Measurements from ENCODE around the gene KHDC4. TPM values are rescaled to one million over a fixed set of nuclear protein-coding genes. Genes with fewer than 3 reads are reported as not detected.
A peak's percentile ranks its signal among the peaks of the same experiment; 100 is the strongest.

KHDC4 gene
- total and polyA plus RNA-seq, 9 of the 15 experiments (the other 6 are each of a cell fraction or from before 2014, with no cell fraction given) = 12.1 to 185 (median 65.6) TPM

- CTCF ChIA-PET (ENCODE audit: low intra/inter-chr PET ratio) = no interaction called here
- TF ChIP-seq, protein P1, sequence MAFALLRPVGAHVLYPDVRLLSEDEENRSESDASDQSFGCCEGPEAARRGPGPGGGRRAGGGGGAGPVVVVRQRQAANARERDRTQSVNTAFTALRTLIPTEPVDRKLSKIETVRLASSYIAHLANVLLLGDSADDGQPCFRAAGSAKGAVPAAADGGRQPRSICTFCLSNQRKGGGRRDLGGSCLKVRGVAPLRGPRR (CRISPR knock-in tag; IDR thresholded peaks at IDR 0.05) = no peak
- TF ChIP-seq ZNF717 (CRISPR knock-in tag; IDR thresholded peaks at IDR 0.05) (no peak), CBFA2T2 (conservative IDR thresholded peaks at IDR 0.05) (peak; percentile 89), MEIS2 (IDR thresholded peaks at IDR 0.05; ENCODE audit: partially characterized antibody) (peak; percentile 64), ZNF316 (IDR thresholded peaks at IDR 0.05) (no peak), MNT (conservative IDR thresholded peaks at IDR 0.05) (peak in 1 of 2 experiments; percentile 39; a peak in 1 of 4 replicates), POLR2G (IDR thresholded peaks at IDR 0.05; ENCODE audit: low read depth, low read length) (no peak), ZBTB17 (CRISPR knock-in tag; IDR thresholded peaks at IDR 0.05) (no peak), PHF20 (IDR thresholded peaks at IDR 0.05; ENCODE audit: partially characterized antibody) (no peak), MED1 (CRISPR knock-in tag; IDR thresholded peaks at IDR 0.05; ENCODE audit: borderline replicate concordance) (no peak), JUND (IDR thresholded peaks at IDR 0.05; ENCODE audit: borderline replicate concordance, low read depth, low read length) (0 out of 2 replicates have a peak, but pooled peaks have one; percentile 10), JUND (tag; IDR thresholded peaks at IDR 0.05; ENCODE audit: borderline replicate concordance, low read depth, low read length) (peak; percentile 24; the same call in 1 of the 3 replicates), POLR2H (tag; IDR thresholded peaks at IDR 0.05; ENCODE audit: low read depth) (no peak), CXXC5 (CRISPR knock-in tag; IDR thresholded peaks at IDR 0.05) (no peak), ETS2 (tag; IDR thresholded peaks at IDR 0.05; ENCODE audit: borderline replicate concordance, poor library complexity, severe bottlenecking) (no peak), FOXM1 (IDR thresholded peaks at IDR 0.05; ENCODE audit: low read depth) (peak; percentile 80), FOXM1 (CRISPR knock-in tag; IDR thresholded peaks at IDR 0.05; ENCODE audit: low read depth) (no peak), ZNF24 (IDR thresholded peaks at IDR 0.05) (0 out of 2 replicates have a peak, but pooled peaks have one; percentile 54), MTF1 (CRISPR knock-in tag; IDR thresholded peaks at IDR 0.05; ENCODE audit: borderline replicate concordance) (no peak), GTF2E2 (tag; IDR thresholded peaks at IDR 0.05) (no peak), ZNF431 (CRISPR knock-in tag; IDR thresholded peaks at IDR 0.05) (no peak)
- TF ChIP-seq, protein P2, sequence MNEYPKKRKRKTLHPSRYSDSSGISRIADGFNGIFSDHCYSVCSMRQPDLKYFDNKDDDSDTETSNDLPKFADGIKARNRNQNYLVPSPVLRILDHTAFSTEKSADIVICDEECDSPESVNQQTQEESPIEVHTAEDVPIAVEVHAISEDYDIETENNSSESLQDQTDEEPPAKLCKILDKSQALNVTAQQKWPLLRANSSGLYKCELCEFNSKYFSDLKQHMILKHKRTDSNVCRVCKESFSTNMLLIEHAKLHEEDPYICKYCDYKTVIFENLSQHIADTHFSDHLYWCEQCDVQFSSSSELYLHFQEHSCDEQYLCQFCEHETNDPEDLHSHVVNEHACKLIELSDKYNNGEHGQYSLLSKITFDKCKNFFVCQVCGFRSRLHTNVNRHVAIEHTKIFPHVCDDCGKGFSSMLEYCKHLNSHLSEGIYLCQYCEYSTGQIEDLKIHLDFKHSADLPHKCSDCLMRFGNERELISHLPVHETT (CRISPR knock-in tag; conservative IDR thresholded peaks at IDR 0.05 in 1 of 2, IDR thresholded peaks at IDR 0.05 in 1 of 2) = no peak
Measured at GRCh38 chr1:155900161-155900560, 34.1 kb downstream of the KHDC4 start.

More at GRCh38 chr1:155900161-155900560, 34.1 kb downstream of the KHDC4 start:
- Histone ChIP-seq H3K9me3 (replicated peaks; ENCODE audit: control insufficient read depth, insufficient read depth, low read depth, low read length) (no peaks in the 10 kb centered on the region), H3K4me2 (ENCODE audit: insufficient read depth, low read length) (no peak overlapping the region), H3K4me1 (replicated peaks in 1 of 2; ENCODE audit: control insufficient read depth in 2 of 2, insufficient read depth in 2 of 2, low read length in 2 of 2) (peaks cover 3 to 13% of the 10 kb centered on the region in 2 experiments; a peak in 3 of 5 replicates), H3K9ac (ENCODE audit: insufficient read depth in 1 of 2, low read depth in 2 of 2, low read length in 2 of 2) (no peak overlapping the region), H3K36me3 (ENCODE audit: control insufficient read depth, insufficient read depth, low read length) (peaks cover 75% of the 10 kb centered on the region), H3K79me2 (ENCODE audit: control insufficient read depth, insufficient read depth, low read length) (no peaks in the 10 kb centered on the region), H3K27me3 (ENCODE audit: control insufficient read depth in 2 of 2, insufficient read depth in 2 of 2, low read length in 2 of 2) (no peaks in the 10 kb centered on the region), H3K9me1 (ENCODE audit: control insufficient read depth, insufficient read depth, low read length) (no peaks in the 10 kb centered on the region), H4K20me1 (replicated peaks; ENCODE audit: control insufficient read depth, insufficient read depth, low read length) (no peaks in the 10 kb centered on the region), H2AFZ (ENCODE audit: low read depth, low read length) (no peak overlapping the region), H3K4me3 (no peak overlapping the region), H3K27ac (ENCODE audit: extremely low read depth, low read depth, low read length) (peak overlapping the region; percentile 28; the same call in 1 of the 3 replicates)
- intact Hi-C loops (cut with micrococcal nuclease) = no loop called here
- POLR2A ChIA-PET = interaction anchor here (1.2 to 2.0 kb wide), 3 partner anchors 10 to 57 kb away, joined by 3 to 5 read pairs (median 5); no protein-coding TSS in a partner anchor
- peak in 3 of 4 experiments; percentile 35 to 74 (median 61) for DNase-seq (ENCODE audit: extremely low read depth in 1 of 4, low spot score in 3 of 4)
- peak; percentile 82 for FAIRE-seq
- in situ Hi-C loops (cut with MboI) = no loop called here
- TSS peak; percentile 27 for BruUV-seq (replicated peaks)
- 21% methylated on average over 4 of the region's 4 CpGs for WGBS (ENCODE audit: insufficient coverage, low coverage, missing lambda C conversion rate)
- ATAC-seq = peak; percentile 93

All from K562 (cell line).